ENCODE measurements around the gene GLOD4. TPM values are rescaled to one million over a fixed set of nuclear protein-coding genes. Genes with fewer than 3 reads are reported as not detected.
"Not testable (repeated sequence)": the region's sequence is repeated elsewhere in the genome, so short reads cannot be mapped to it uniquely, and the experiment has no call there.

GLOD4 gene
- total RNA-seq, 6 experiments from 2014 or later: 34.6 to 66.4 (median 39.9) TPM

- Histone ChIP-seq H3K27me3 (no peaks in the 10 kb centered on the region), H3K27ac (no peak overlapping the region), H3K4me1 (no peaks in the 10 kb centered on the region), H3K9me3 (no peaks in the 10 kb centered on the region), H3K4me3 (no peak overlapping the region), H3K36me3 (no peaks in the 10 kb centered on the region)
- TF ChIP-seq POLR2A (IDR thresholded peaks at IDR 0.05): no peak
- no peak for ATAC-seq
- intact Hi-C loops (cut with DNase I): no loop called here
- DNase-seq: no peak
- WGBS (ENCODE audit: insufficient coverage, low coverage, low lambda C conversion rate, missing lambda C conversion rate): 80% methylated on average over 2 of the region's 33 CpGs
Observed at GRCh38 chr17:806781-807522, 24.9 kb upstream of the GLOD4 start.

GRCh38 chr17:806346-806745 lies 24.3 kb upstream of the GLOD4 start:
- DNase-seq: no peak
- Histone ChIP-seq H3K27me3 (no peaks in the 10 kb centered on the region), H3K9me3 (no peaks in the 10 kb centered on the region), H3K27ac (no peak overlapping the region), H3K4me3 (no peak overlapping the region), H3K36me3 (no peaks in the 10 kb centered on the region), H3K4me1 (peaks cover 0 to 3% (median 0%) of the 10 kb centered on the region in 4 donors)
- intact Hi-C loops (cut with DNase I): no loop called here
- ATAC-seq: no peak
- 73% methylated on average over 10 of the region's 13 CpGs for WGBS (ENCODE audit: insufficient coverage, low coverage, low lambda C conversion rate, missing lambda C conversion rate)
- TF ChIP-seq CTCF (IDR thresholded peaks at IDR 0.05) (no peak), POLR2A (IDR thresholded peaks at IDR 0.05) (no peak)

- H3K4me3 ChIP-seq; H3K27ac ChIP-seq; DNase-seq; intact Hi-C loops (cut with DNase I); H3K27me3 ChIP-seq; H3K36me3 ChIP-seq; H3K4me1 ChIP-seq; ATAC-seq; H3K9me3 ChIP-seq: not testable (repeated sequence)
- WGBS (ENCODE audit: insufficient coverage, low coverage, low lambda C conversion rate, missing lambda C conversion rate): no CpG with 5 or more reads among the region's 23 CpGs
Observed at GRCh38 chr17:805886-806285, 23.8 kb upstream of the GLOD4 start.

GRCh38 chr17:804541-805435 lies 22.7 kb upstream of the GLOD4 start:
- peaks cover 0 to 3% (median 0%) of the 10 kb centered on the region in 4 donors for H3K4me1 ChIP-seq
- no peaks in the 10 kb centered on the region for H3K36me3 ChIP-seq
- WGBS (ENCODE audit: insufficient coverage, low coverage, low lambda C conversion rate, missing lambda C conversion rate): 50% methylated on average over 1 of the region's 41 CpGs
- ATAC-seq (no peak), DNase-seq (no peak)
- intact Hi-C loops (cut with DNase I): no loop called here
- H3K4me3 ChIP-seq: no peak overlapping the region
- H3K9me3 ChIP-seq: no peaks in the 10 kb centered on the region
- TF ChIP-seq CTCF (IDR thresholded peaks at IDR 0.05): no peak
- no peak for TF ChIP-seq POLR2A (IDR thresholded peaks at IDR 0.05)
- H3K27me3 ChIP-seq: no peaks in the 10 kb centered on the region
- no peak overlapping the region for H3K27ac ChIP-seq

- WGBS (ENCODE audit: insufficient coverage, low coverage, low lambda C conversion rate, missing lambda C conversion rate): 56% methylated on average over 7 of the region's 37 CpGs
- no peaks in the 10 kb centered on the region for H3K27me3 ChIP-seq
- H3K4me3 ChIP-seq: no peak overlapping the region
- intact Hi-C loops (cut with DNase I): no loop called here
- peaks cover 0 to 3% (median 0%) of the 10 kb centered on the region in 4 donors for H3K4me1 ChIP-seq
- H3K9me3 ChIP-seq: no peaks in the 10 kb centered on the region
- H3K36me3 ChIP-seq: no peaks in the 10 kb centered on the region
- no peak for TF ChIP-seq CTCF (IDR thresholded peaks at IDR 0.05)
- TF ChIP-seq POLR2A (IDR thresholded peaks at IDR 0.05): no peak
- no peak for ATAC-seq
- H3K27ac ChIP-seq: no peak overlapping the region
- no peak for DNase-seq
Observed at GRCh38 chr17:802901-803881, 21.1 kb upstream of the GLOD4 start.
